ENCODE measurements around the gene TPSG1.
"Not testable (repeated sequence)": the region's sequence is repeated elsewhere in the genome, so short reads cannot be mapped to it uniquely, and the experiment has no call there.

TPSG1 gene

GRCh38 chr16:1215574-1216295 is 9.3 kb downstream of the TPSG1 start:
- no peak for DNase-seq (ENCODE audit: low spot score)

- DNase-seq (ENCODE audit: low spot score) = no peak
Measured at GRCh38 chr16:1214719-1215118, 10.3 kb downstream of the TPSG1 start.

GRCh38 chr16:1213796-1214372 is 11.2 kb downstream of the TPSG1 start:
- no peak for DNase-seq (ENCODE audit: low spot score)

GRCh38 chr16:1213231-1213630 is 11.8 kb downstream of the TPSG1 start:
- DNase-seq (ENCODE audit: low spot score) = no peak

- DNase-seq (ENCODE audit: low spot score) = no peak
Measured at GRCh38 chr16:1212616-1213194, 12.4 kb downstream of the TPSG1 start.

GRCh38 chr16:1211451-1212268 is 13.4 kb downstream of the TPSG1 start:
- no peak for DNase-seq (ENCODE audit: low spot score)

GRCh38 chr16:1210461-1210860 is 14.6 kb downstream of the TPSG1 start:
- no peak for DNase-seq (ENCODE audit: low spot score)

GRCh38 chr16:1209081-1209480 is 16.0 kb downstream of the TPSG1 start:
- no peak for DNase-seq (ENCODE audit: low spot score)

GRCh38 chr16:1208239-1208830 is 16.7 kb downstream of the TPSG1 start:
- DNase-seq (ENCODE audit: low spot score) = no peak

GRCh38 chr16:1206786-1207185 is 18.3 kb downstream of the TPSG1 start:
- no peak for DNase-seq (ENCODE audit: low spot score)

- DNase-seq (ENCODE audit: low spot score) = no peak
Measured at GRCh38 chr16:1206326-1206725, 18.7 kb downstream of the TPSG1 start.

- no peak for DNase-seq (ENCODE audit: low spot score)
Measured at GRCh38 chr16:1204933-1205332, 20.1 kb downstream of the TPSG1 start.

- no peak for DNase-seq (ENCODE audit: low spot score)
Measured at GRCh38 chr16:1202274-1202673, 22.8 kb downstream of the TPSG1 start.

GRCh38 chr16:1201444-1201843 is 23.6 kb downstream of the TPSG1 start:
- no peak for DNase-seq (ENCODE audit: low spot score)

- no peak for DNase-seq (ENCODE audit: low spot score)
Measured at GRCh38 chr16:1200014-1200627, 24.9 kb downstream of the TPSG1 start.

- DNase-seq (ENCODE audit: low spot score) = no peak
Measured at GRCh38 chr16:1199347-1200013, 25.6 kb downstream of the TPSG1 start.

GRCh38 chr16:1198671-1199346 is 26.3 kb downstream of the TPSG1 start:
- DNase-seq (ENCODE audit: low spot score) = not testable (repeated sequence)

GRCh38 chr16:1198194-1198593 is 26.9 kb downstream of the TPSG1 start:
- no peak for DNase-seq (ENCODE audit: low spot score)

- no peak for DNase-seq (ENCODE audit: low spot score)
Measured at GRCh38 chr16:1197237-1197866, 27.7 kb downstream of the TPSG1 start.

- DNase-seq (ENCODE audit: low spot score) = no peak
Measured at GRCh38 chr16:1196494-1196893, 28.6 kb downstream of the TPSG1 start.

- DNase-seq (ENCODE audit: low spot score) = no peak
Measured at GRCh38 chr16:1195393-1195666, 29.7 kb downstream of the TPSG1 start.
